HFF-Myc (cell line): ENCODE results near the gene UBXN1.

Experiments
- DNase-seq: peaks from one replicate; pipeline ENCODE4 v3.0.0-alpha.2; 2011; ENCODE audit warnings: low read depth; ENCODE audit errors: extremely low read depth
- H3K4me3 ChIP-seq: replicated peaks from 2 replicates; pipeline ENCODE4 v1.5.1; 2011; ENCODE audit warnings: low read depth, mild to moderate bottlenecking, control low read depth, low read length
- TF ChIP-seq, protein P1 (sequence below): IDR thresholded peaks from 2 replicates; pipeline ENCODE4 v1.5.1; 2012; ENCODE audit warnings: mild to moderate bottlenecking, low read depth, low read length, control low read depth; ENCODE audit errors: missing control alignments

Gene UBXN1

GRCh38 chr11:62665599-62666258 is 13.1 kb downstream of the UBXN1 start:
- TF ChIP-seq, protein P1, sequence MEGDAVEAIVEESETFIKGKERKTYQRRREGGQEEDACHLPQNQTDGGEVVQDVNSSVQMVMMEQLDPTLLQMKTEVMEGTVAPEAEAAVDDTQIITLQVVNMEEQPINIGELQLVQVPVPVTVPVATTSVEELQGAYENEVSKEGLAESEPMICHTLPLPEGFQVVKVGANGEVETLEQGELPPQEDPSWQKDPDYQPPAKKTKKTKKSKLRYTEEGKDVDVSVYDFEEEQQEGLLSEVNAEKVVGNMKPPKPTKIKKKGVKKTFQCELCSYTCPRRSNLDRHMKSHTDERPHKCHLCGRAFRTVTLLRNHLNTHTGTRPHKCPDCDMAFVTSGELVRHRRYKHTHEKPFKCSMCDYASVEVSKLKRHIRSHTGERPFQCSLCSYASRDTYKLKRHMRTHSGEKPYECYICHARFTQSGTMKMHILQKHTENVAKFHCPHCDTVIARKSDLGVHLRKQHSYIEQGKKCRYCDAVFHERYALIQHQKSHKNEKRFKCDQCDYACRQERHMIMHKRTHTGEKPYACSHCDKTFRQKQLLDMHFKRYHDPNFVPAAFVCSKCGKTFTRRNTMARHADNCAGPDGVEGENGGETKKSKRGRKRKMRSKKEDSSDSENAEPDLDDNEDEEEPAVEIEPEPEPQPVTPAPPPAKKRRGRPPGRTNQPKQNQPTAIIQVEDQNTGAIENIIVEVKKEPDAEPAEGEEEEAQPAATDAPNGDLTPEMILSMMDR: no peak
- peak overlapping the region; percentile 98 for H3K4me3 ChIP-seq
- no peak for DNase-seq

- H3K4me3 ChIP-seq: peak within 1 kb of the TSS; percentile 98
- TF ChIP-seq, protein P1: no peak
- peak; percentile 82 for DNase-seq
Observed at GRCh38 chr11:62665075-62665598, 13.7 kb downstream of the UBXN1 start, which contains the start of the genes C11orf98 and CSKMT. Gene C11orf98 (minus strand): TSS chr11:62665210. CDS start chr11:62665169, 41 bp downstream. Gene CSKMT (plus strand): TSS chr11:62665312. CDS start chr11:62665880, 568 bp downstream.

DNA sequence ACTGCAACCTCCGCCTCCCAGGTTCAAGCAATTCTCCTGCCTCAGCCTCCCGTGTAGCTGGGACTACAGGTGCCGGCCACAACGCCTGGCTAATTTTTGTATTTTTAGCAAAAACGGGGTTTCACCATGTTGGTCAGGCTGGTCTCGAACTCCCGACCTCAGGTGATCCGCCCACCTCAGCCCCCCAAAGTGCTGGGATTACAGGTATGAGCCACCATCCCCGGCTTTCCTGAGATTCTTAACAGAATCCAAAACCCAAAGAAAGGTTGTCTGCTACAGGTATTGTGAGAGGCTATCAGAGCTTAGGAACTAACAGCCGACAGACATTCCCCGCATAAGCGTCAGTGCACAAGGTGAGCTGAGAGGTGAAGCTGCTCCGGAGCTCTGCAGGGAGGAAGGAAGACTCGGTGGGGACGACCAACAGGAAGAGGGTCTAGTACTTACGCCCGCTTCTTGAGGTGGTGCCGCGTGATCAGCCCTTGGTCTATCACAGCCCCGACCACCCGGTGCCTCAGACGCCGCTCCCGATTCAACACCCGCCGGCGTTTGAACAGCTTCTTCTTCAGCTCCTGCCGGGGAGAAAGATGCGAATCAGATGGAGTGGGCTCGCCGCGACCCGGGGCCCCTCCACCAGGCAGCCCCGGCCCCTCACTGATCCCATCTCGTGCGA is 14.3 kb downstream of the UBXN1 start:
- DNase-seq: no peak
- TF ChIP-seq, protein P1: no peak
- H3K4me3 ChIP-seq: peak overlapping the region; percentile 98

GRCh38 chr11:62656796-62657429 is 22.0 kb downstream of the UBXN1 start:
- H3K4me3 ChIP-seq: no peak overlapping the region
- TF ChIP-seq, protein P1: no peak
- DNase-seq: no peak

GRCh38 chr11:62654297-62654696 is 24.6 kb downstream of the UBXN1 start:
- H3K4me3 ChIP-seq: no peak overlapping the region
- DNase-seq: no peak

More at GRCh38 chr11:62654297-62654696, 24.6 kb downstream of the UBXN1 start:
- TF ChIP-seq, protein P1: no peak
